AG08395 (cell line): Measurements from ENCODE around the gene RAB4A.

ENCODE experiments used
- DNase-seq: peaks from one replicate; pipeline ENCODE4 v3.0.0; 2012; ENCODE audit warnings: mixed read lengths, low spot score

The RAB4A gene, protein sequence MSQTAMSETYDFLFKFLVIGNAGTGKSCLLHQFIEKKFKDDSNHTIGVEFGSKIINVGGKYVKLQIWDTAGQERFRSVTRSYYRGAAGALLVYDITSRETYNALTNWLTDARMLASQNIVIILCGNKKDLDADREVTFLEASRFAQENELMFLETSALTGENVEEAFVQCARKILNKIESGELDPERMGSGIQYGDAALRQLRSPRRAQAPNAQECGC

DNA sequence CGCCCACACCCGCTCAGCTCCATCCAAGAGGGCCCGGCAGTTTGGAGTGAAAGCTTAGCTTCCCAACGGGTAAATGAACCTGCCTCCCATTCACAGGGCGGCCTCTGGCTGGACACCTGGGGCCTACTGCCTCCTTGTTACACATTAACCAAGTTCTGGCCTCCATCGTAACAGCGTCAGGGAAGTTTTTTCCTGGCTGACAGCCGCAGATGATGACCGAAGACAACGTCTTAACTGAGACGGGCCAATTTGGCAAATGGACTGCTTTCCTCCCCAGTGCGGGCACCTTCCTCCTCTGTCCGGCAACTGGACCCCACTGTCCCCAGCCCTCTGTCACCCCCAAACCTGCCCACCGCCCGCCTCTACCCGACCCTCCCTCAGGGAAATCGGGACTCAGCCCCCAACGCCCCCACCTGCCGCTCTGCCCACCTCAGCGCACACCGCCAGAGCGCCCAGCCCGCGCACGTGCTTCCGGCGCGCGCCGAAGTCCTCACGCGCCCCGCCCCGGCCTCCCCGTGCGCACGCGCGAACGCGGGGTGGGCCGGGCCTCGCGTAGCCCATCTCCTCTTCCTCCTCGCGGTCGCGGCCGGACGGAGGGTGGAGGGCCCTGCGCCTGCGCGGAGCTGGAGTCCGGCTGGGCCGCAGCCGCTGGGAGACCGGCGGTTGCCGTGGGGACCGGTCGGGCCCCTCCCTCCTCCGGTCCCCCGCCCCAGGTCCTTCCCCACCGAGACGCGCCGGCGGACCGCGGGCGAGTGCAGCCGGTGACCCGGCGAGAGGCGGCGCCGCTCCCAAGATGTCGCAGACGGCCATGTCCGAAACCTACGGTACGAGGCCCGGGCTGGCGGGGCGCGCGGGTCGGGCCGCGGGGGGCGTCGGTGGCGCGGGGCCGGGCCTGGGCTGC lies at the start of gene RAB4A:
Gene RAB4A, plus strand, starts transcription at position 565 of the 901 bp plus-strand sequence. Its CDS starts 229 bp downstream, at position 794.
- DNase-seq, result peak; percentile 97

DNA sequence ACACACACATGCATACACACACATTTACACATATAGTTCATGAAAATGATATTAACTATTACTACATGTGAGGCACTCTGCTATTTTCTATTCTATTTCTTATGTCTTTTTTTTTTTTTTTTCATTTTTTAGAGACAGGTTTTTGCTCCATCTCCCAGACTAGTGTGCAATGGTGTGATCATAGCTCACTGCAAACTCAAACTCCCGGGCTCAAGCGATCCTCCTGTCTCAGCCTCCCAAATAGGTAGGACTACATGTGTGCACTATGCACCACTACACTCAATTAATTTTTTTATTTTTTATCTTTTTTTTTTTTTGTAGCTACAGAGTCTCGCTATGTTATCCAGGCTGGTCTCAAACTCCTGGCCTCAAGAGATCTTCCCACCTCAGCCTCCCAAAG lies 48.8 kb upstream of the RAB4A start:
- DNase-seq, result no peak

DNA sequence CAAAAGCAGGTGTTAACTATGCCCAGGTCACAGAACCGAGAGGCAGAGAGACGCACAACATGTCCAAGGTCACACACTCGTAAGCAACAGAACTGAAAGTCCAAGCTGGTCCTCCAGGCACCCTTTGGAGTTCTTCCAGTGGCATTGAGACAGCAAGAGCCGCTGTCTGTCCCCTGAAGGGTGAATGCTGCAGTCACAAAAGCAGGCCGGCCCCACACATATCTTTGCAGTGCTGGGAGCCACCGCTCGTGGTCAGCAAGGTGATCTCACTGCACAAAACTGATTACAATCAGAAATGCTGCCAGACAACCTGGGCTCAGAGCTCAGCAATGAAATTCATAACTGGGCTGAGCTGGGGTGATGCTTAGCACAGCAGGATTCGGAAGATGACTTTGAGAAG lies 47.4 kb upstream of the RAB4A start:
- no peak for DNase-seq

DNA sequence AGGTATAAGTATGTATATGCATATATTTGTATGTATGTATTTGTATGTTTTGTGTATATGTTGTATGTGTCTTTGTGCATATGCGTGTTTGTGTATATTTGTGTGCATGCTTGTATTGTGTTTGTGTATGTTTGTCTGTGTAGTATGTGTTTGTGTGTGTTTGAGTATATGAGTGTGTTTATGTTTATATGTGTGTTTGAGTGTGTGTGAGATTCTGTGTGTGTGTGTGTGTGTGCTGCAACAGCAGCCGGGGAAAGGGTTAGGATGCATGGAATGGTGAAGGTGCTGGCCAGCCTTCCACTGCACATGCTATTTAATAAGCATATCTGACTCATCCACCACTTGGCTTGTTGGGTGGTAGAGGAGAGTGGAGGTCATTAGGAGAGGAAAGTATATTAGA lies 46.6 kb upstream of the RAB4A start:
- DNase-seq, result peak; percentile 35

- DNase-seq, result no peak
These were observed 45.6 kb upstream of the RAB4A start for GRCh38 chr1:229225331-229225782.

DNA sequence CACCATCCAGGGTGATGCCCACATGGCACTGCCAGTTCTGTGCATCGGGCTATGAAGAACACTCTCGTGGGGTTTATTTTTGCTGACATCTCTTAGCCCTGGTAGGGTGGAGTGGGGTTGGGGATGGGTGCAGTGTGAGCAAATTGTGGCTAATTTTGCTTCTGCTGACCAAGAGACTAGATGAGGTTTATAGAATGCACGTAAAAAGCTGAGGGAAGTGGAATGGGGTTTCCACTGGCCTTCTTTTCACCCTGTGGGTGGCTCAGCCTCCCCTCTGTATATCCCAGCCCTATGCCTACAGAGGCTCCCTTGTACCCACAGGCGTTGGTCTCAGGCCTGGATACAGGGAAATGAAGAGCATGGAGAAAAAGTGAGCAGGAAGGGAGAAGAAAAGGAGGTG lies 44.1 kb upstream of the RAB4A start:
- no peak for DNase-seq

DNA sequence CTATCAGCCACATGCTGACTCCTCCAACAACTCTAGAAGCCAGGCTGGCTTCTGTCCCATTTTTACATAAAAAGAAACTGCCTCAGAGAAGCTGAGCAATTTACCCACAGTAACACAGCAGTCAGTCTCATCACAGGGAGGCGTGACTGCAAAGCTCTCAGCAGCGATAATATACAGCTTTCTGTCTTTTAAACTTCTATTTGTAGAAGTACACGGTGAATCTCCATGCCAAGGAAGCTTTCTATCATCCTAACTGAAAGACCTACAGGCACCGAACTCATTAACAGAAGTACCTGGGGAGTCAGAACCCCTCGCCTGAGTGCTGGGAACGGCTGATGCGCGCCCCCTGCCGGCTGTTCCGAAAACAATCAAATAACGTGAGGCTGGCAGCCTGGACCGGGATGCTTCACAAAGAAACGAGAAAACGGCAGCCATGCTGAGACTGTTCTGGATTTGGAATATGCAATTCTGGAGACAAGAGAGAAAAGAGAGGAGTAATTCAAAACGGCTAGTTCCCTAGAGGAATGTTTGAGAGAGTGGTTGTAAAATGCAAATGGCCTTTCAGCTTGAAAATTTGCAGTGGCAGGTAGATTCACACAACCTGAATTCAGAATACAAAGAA lies 43.5 kb upstream of the RAB4A start:
- peak; percentile 81 for DNase-seq

GRCh38 chr1:229228522-229228921 lies 42.4 kb upstream of the RAB4A start:
- DNase-seq, result no peak

DNA sequence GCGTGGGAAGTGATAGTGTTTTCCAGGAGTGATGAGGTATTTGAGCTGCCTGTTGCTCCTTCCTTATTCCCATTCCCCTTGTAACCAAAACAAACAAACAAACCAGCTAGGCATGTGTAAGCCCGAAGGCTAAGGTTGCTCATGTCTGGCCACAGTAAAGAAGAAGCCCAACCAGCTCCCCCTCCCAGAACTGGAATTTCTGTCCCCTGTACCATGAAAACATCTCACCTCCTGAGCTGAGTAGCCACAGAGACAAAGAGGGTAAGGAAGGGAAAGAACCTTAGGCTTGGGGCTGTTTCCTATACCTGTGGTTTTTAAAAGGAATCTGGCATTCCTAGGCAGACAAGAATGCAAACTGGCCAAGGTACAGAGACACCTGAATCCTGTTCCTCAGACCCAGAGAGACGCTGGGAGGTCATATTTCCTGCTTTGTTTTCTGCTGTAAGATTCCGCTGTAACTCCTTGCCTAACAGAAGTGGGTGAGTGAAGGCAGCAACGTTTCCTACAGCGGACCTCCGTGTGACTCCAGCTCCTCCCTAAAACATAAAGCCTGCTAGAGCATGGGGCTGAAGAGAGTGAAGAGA lies 41.7 kb upstream of the RAB4A start:
- peak; percentile 21 for DNase-seq

DNA sequence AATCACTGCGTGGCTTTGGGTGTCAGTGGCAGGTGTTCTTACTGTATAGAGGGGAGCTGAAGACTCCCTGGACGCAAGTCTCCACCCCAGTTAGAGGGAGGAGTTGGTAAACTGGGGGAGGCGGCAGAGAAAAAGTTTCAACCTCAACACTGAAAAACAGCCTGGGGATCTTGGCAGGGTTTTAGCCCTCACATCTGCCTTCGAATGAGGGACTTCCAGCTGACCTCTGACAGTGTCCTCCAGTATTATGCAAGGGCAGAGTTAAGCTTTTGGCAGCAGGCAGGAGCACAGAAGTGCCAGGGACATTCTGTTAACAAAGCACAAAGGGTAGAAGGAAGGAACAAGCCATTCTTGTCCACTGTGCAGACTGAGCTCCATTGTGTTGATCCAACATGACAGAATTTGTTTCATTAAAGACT lies 41.2 kb upstream of the RAB4A start:
- DNase-seq, result peak; percentile 28

DNA sequence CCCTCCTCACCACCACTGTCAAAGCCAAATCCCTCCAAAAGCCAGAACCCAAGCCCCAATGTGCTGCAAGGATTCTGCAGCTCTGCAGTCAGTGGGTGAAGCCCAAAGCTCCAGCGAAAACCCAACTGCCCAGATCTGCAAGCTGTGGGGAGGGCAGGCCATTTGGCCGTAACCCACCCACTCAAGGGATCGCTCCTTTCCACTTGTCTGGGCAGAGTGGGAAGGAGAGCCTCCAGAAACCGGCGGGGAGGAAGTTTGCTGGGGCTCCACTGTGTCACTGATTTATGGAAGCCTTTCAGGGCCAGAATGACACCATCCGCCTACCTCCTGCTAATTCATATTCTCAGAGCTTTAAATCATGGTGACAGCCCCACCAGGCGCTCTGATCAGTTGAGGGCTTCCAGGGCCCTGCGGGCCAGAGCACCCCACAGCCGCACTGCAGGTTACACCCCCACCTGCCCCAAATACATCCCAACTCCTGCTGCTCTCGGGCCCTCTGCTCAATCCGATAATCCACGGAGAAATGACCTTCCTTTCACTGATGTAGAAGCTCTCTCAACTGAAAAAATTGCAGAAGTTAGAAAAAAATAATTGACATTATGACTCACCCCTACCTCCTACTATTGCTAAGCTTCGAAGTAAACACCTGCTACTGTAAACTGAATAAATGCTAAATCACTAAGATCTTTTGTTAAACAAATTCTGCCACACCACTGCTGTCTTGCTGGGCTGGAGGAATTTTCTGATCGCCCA lies 40.6 kb upstream of the RAB4A start:
- DNase-seq, result no peak

GRCh38 chr1:229230893-229231753 lies 39.8 kb upstream of the RAB4A start:
- DNase-seq, result no peak

DNA sequence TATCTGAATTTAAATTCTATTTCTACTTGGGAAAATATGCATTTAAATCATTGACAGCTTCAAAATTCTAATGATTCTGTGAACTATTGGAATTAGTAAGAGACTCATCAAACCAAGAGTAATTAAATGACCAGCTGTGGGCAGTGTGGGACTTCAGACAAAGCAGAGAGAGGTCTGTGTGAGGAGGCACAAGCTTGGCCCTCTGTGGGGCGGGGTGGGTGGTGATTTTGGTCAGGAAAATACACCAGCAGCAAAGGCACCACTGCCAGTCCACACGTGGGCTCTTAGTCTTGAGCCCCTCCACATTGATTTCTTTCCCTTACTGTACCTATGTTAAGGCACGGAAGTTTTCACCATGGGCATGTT lies 39.2 kb upstream of the RAB4A start:
- DNase-seq, result no peak

DNA sequence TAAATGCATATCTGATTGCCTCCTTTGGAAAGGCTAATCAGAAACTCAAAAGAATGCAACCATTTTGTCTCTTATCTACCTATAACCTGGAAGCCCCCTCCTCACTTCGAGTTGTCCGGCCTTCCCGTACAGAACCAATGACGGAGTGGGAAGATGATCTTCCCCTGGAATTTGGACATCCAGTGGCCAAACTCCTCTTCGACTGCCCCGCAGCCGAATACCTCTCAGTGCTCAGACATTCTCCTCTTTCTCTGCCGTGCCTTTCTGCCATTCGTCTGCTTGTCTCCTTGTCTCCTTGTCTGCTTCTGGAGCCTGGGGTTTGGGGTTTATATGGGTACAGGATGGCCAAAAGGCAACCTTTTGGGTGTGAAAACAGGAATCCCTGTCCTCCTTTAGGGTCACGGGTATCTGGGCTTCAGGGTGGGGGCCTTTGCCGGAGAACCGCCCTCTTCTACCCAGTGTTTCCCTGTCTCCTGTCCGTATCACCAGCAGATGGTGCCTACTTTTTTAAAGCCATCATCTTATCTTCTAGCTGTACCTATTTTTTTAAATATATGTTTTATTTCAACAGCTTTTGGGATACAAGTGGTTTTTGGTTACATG lies 35.9 kb upstream of the RAB4A start:
- no peak for DNase-seq

GRCh38 chr1:229237320-229237719 lies 33.6 kb upstream of the RAB4A start:
- DNase-seq, result no peak

DNA sequence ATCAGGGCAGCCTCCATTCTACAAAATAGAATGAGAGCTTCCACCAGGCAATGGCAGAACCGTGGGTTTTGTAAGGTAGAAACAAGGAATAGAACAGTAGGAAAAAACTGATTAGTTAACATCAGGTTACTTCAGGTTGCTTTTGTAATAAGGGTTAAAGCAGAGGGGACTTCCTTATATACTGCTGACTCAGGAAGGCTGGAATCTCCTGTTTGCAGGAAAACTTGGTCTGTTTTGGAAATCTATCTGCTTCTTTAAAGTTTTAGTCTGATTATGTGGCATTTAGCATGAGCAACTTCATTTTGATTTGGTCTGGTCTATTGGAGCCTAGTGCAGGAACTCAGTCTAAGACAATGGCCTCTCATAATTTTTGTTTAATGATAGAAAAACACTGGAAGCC lies 32.7 kb upstream of the RAB4A start:
- DNase-seq, result no peak

DNA sequence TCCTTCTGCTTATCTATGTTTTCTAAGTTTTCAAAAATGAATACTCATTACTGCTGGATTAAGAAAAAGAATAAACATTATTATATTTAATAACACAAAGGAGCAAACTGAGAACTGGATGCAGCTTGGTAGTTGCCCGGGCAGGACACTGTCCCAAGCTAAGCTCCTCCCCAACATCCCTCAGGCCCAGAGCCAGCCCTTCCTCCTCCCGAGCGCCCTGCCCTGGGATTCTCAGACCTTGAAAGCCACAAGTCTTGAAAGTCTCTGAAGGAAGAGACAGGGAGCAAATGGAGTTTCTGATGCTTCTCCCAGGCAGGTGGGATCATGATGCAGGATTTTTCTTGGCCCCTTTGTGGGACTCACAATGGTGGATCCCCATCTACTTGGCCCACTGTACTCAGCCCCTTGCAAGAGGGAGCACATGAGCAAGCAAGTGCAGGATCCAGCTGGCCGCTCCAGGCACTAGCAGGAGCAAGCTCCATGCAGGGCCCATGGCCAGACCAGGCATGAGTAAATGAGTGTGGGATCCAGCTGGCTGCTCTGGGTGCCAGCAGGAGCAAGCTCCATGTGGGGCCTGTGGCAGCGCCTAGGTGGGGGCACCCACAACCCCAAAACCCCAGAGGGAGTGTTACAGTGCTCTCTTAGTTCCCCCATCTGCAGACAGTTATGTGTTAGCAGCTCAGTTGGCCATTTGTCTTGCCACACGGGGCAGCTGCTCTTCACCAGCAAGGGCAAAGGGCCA lies 32.1 kb upstream of the RAB4A start:
- DNase-seq, result peak; percentile 27

- DNase-seq, result no peak
These were observed 30.4 kb upstream of the RAB4A start for GRCh38 chr1:229240532-229240931.

DNA sequence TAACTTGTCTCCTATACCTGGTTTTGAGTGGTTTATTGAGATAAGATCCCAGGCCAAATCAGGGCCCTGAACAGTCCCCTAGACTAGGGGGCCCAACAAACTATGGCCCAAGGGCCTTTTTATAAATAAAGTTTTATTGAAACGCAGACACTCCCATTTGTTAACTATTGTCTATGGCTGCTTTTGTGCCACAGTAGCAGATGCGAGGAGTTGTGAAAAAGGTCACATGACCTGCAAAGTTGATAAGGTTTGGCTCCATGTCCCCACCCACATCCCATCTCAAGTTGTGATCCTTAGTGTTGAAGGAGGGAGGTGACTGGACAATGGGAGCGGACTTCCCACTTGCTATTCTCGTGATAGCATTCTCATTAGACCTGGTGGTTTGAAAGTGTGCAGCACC lies 29.5 kb upstream of the RAB4A start:
- no peak for DNase-seq

DNA sequence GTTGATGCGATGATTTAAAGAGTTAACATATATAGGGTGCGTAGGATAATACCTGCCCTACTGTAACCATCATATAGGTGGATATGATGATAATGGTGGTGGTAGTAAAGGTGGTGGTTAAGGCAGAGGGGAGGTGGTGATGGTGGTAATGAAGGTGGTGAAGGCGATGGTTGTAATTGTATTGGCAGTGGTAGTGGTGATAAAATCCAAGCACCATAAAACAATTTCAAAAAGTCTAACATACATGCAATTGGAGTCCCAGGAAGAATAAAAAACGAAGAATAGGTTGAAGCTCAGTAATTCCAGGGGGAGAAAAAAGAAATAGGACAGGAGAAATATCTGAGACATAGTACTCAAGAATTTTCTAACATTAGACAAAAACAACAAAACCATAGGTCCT lies 27.3 kb upstream of the RAB4A start:
- no peak for DNase-seq
